Heart left ventricle (tissue), 13 donors: ENCODE data around the gene XPO6.
A peak's percentile ranks its signal among the peaks of the same experiment; 100 is the strongest.

Source experiments
- POLR2A ChIP-seq, 2 donors: fragments of 450-650 bp; IDR thresholded peaks; one replicate each; pipeline ENCODE4 v1.6.1; 2017; ENCODE audit warnings: antibody characterized with exemption in 2 of 2, mild to moderate bottlenecking in 2 of 2, moderate library complexity in 2 of 2
- TF ChIP-seq, protein P1 (sequence below), 12 donors: fragments of 200-600 bp; sonication (generic) in 4 of 12; IDR thresholded peaks; one replicate each; pipeline versions ENCODE4 v1.5.0 to v1.8.0; 2018 to 2022; ENCODE audit warnings: antibody characterized with exemption in 12 of 12, mild to moderate bottlenecking in 5 of 12
- donor health status: ischemic (EF 13 %, LVEDD 7.1; RV severe dilation, severe dysfunction).
- donor health status: DM: no; HTN: yes; CAD: no.
- donor health status: DM: no; HTN: no; CAD: no.
- donor health status: ischemic (EF 25% LVEDD 6.9; RV normal size, moderate dysfunction).
- donor health status: ischemic (EF 25% LVEDD 5.7; RV mildly dilated, moderate dysfunction).
- donor health status: ischemic (EF 35%, LVEDD 5.7; RV mildly dilated, moderate dysfunction).
- donor health status: nonischemic (EF 11% LVEDD 7.7; RV severe dilation, severe dysfunction).
- donor health status: DM: yes; HTN: yes; CAD: no.
- donor health status: PGD.
- donor health status: ischemic (EF 29% LVEDD 5.4; RV normal size, mild dysfunction).
- donor health status: nonischemic (EF 23%, LVEDD 6.1; RV moderate dilation, normal function).

GRCh38 chr16:28063591-28064061, 148.1 kb downstream of the XPO6 start, which contains the start of gene GSG1L:
- TF ChIP-seq, protein P1, sequence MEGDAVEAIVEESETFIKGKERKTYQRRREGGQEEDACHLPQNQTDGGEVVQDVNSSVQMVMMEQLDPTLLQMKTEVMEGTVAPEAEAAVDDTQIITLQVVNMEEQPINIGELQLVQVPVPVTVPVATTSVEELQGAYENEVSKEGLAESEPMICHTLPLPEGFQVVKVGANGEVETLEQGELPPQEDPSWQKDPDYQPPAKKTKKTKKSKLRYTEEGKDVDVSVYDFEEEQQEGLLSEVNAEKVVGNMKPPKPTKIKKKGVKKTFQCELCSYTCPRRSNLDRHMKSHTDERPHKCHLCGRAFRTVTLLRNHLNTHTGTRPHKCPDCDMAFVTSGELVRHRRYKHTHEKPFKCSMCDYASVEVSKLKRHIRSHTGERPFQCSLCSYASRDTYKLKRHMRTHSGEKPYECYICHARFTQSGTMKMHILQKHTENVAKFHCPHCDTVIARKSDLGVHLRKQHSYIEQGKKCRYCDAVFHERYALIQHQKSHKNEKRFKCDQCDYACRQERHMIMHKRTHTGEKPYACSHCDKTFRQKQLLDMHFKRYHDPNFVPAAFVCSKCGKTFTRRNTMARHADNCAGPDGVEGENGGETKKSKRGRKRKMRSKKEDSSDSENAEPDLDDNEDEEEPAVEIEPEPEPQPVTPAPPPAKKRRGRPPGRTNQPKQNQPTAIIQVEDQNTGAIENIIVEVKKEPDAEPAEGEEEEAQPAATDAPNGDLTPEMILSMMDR (IDR thresholded peaks at IDR 0.05): peak in 8 of 12 donors; percentile 9 to 45 (median 22)
- no peak for TF ChIP-seq POLR2A (IDR thresholded peaks at IDR 0.05)
